Stomach (tissue), 9 donors: ENCODE measurements around the gene SLC6A11. TPM values are rescaled to one million over a fixed set of nuclear protein-coding genes. Genes with fewer than 3 reads are reported as not detected.

ENCODE experiments used
- DNase-seq, 2 donors: peaks; one replicate each; pipeline versions ENCODE4 v3.0.0 to v3.0.0-alpha.2; 2013 to 2019
- H3K27ac ChIP-seq, 5 donors: fragments of 200-600 bp in 4 of 5; sonication (generic) in 4 of 5; one replicate each; pipeline ENCODE4 v1.5.1; 2013 to 2019; ENCODE audit warnings: mild to moderate bottlenecking in 1 of 5, moderate library complexity in 1 of 5
- H3K27me3 ChIP-seq, 3 donors: fragments of 200-600 bp; sonication (generic); one replicate each; pipeline ENCODE4 v1.5.1; 2017 to 2019; ENCODE audit warnings: mixed run types in 1 of 3
- H3K36me3 ChIP-seq, 4 donors: fragments of 200-600 bp; sonication (generic); 1 replicate in 3 of 4; 2 replicates in 1 of 4; pipeline ENCODE4 v1.5.1; 2016 to 2019
- H3K4me1 ChIP-seq, 4 donors: fragments of 200-600 bp; sonication (generic); one replicate each; pipeline ENCODE4 v1.5.1; 2016 to 2019
- H3K4me3 ChIP-seq, 4 donors: fragments of 200-600 bp; sonication (generic) in 3 of 4; one replicate each; pipeline ENCODE4 v1.5.1; 2016 to 2019; ENCODE audit warnings: mild to moderate bottlenecking in 1 of 4
- H3K9me3 ChIP-seq, 4 donors: fragments of 200-600 bp; sonication (generic); one replicate each; pipeline ENCODE4 v1.5.1; 2016 to 2019
- EP300 ChIP-seq: sonication (generic); formaldehyde crosslinking; IDR thresholded peaks from one replicate; pipeline ENCODE4 v1.6.1; 2017; ENCODE audit warnings: antibody characterized with exemption
- POLR2A ChIP-seq, 4 donors: fragments of 450-650 bp; IDR thresholded peaks; one replicate each; pipeline ENCODE4 v1.6.1; 2016; ENCODE audit warnings: antibody characterized with exemption in 4 of 4, control low read depth in 2 of 4, mild to moderate bottlenecking in 1 of 4, moderate library complexity in 1 of 4
- POLR2AphosphoS5 ChIP-seq, 3 donors: sonication (generic); formaldehyde crosslinking; IDR thresholded peaks; one replicate each; pipeline ENCODE4 v1.6.1; 2016; ENCODE audit warnings: antibody characterized with exemption in 3 of 3
- WGBS, 5 donors: extraction: QIAGEN DNeasy Blood & Tissue Kit in 3 of 5; methylation state at CpG; one replicate each; pipeline versions ENCODE4 v1.1.5 to v1.1.7; 2013 to 2018; 5-methylcytosine and 5-hydroxymethylcytosine counted together
- intact Hi-C: fragments of 100-400 bp; cut with DNase I; formaldehyde crosslinking; loops from one replicate; pipeline ENCODE4 v1.15.1; 2023; ENCODE audit warnings: low total_unique reads
- polyA plus RNA-seq, 3 donors: library from polyadenylated mRNA; stranded (reverse); fragments of 200-250 nt; gene quantifications; one replicate each; pipeline ENCODE4 v1.2.3, GENCODE V29; 2013
- total RNA-seq, 5 donors: library from RNA; depleted of rRNA; stranded (reverse); fragments of >200 nt; gene quantifications; one replicate each; pipeline versions ENCODE4 v1.1.0 to v1.2.3, GENCODE V29; 2014 to 2016
- TF ChIP-seq, protein P1 (sequence below), 7 experiments: fragments of 450-650 bp in 4 of 7; fragments of 200-600 bp in 3 of 7; sonication (generic) in 3 of 7; IDR thresholded peaks; one replicate each; pipeline ENCODE4 v1.5.1; 2016 to 2019; ENCODE audit warnings: antibody characterized with exemption in 7 of 7, control low read depth in 2 of 7, mild to moderate bottlenecking in 1 of 7
- donor health status: healthy with polysubstance abuse.
- donor health status: Bipolar disorder and iron deficiency.
- donor health status: healthy.

SLC6A11 gene
- total and polyA plus RNA-seq, 8 donors, result 0.18 to 2.0 TPM; not detected in 6

GRCh38 chr3:10775259-10775658 lies 40.8 kb upstream of the SLC6A11 start:
- peaks cover 0 to 10% (median 0%) of the 10 kb centered on the region in 4 donors for H3K9me3 ChIP-seq
- H3K27ac ChIP-seq, result no peak overlapping the region
- WGBS, 5 donors, result 75 to 94% (median 81%) methylated on average over 8 of the region's 8 CpGs

DNA sequence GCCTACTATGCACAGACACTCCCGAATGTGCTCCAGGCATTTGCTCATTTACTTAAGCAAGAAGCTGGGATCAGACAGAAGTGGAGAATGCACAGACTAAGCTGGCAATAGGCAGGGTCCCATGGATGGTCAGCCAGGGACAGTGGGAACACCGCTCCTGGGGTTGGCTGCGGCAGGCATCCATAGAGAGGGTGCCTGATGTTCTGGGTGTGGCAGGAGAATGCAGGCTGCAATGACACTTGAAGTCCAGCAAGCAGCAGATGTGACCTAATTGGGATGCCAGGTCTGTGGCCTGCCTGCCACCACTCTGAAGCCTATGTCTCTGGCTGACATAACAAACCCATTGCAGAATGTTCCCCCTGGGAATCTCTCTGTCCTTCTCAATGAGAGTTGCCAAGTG lies 40.2 kb upstream of the SLC6A11 start:
- TF ChIP-seq POLR2AphosphoS5 (IDR thresholded peaks at IDR 0.05) (no peak), POLR2A (IDR thresholded peaks at IDR 0.05) (no peak), EP300 (no peak)
- TF ChIP-seq, protein P1, sequence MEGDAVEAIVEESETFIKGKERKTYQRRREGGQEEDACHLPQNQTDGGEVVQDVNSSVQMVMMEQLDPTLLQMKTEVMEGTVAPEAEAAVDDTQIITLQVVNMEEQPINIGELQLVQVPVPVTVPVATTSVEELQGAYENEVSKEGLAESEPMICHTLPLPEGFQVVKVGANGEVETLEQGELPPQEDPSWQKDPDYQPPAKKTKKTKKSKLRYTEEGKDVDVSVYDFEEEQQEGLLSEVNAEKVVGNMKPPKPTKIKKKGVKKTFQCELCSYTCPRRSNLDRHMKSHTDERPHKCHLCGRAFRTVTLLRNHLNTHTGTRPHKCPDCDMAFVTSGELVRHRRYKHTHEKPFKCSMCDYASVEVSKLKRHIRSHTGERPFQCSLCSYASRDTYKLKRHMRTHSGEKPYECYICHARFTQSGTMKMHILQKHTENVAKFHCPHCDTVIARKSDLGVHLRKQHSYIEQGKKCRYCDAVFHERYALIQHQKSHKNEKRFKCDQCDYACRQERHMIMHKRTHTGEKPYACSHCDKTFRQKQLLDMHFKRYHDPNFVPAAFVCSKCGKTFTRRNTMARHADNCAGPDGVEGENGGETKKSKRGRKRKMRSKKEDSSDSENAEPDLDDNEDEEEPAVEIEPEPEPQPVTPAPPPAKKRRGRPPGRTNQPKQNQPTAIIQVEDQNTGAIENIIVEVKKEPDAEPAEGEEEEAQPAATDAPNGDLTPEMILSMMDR (IDR thresholded peaks at IDR 0.05), result no peak
- no peak overlapping the region for H3K4me3 ChIP-seq

More at GRCh38 chr3:10775259-10775658, 40.8 kb upstream of the SLC6A11 start:
- DNase-seq, result no peak
- Histone ChIP-seq H3K4me1 (no peaks in the 10 kb centered on the region), H3K36me3 (no peaks in the 10 kb centered on the region), H3K4me3 (no peak overlapping the region), H3K27me3 (peaks cover 0 to 63% (median 18%) of the 10 kb centered on the region in 3 donors)
- intact Hi-C loops, result no loop called here
- no peak for TF ChIP-seq EP300
- TF ChIP-seq POLR2A (IDR thresholded peaks at IDR 0.05), result no peak
- TF ChIP-seq POLR2AphosphoS5 (IDR thresholded peaks at IDR 0.05), result no peak
- TF ChIP-seq, protein P1 (IDR thresholded peaks at IDR 0.05), result no peak

GRCh38 chr3:10777627-10778026 lies 38.4 kb upstream of the SLC6A11 start:
- no peak for DNase-seq
- intact Hi-C loops, result no loop called here
- no peak overlapping the region for H3K27ac ChIP-seq
- H3K4me1 ChIP-seq, result no peaks in the 10 kb centered on the region
- H3K4me3 ChIP-seq, result no peak overlapping the region
- H3K36me3 ChIP-seq, result no peaks in the 10 kb centered on the region
- H3K27me3 ChIP-seq, result peaks cover 0 to 45% (median 13%) of the 10 kb centered on the region in 3 donors
- no peak for TF ChIP-seq EP300
- no peak for TF ChIP-seq POLR2AphosphoS5 (IDR thresholded peaks at IDR 0.05)
- TF ChIP-seq, protein P1 (IDR thresholded peaks at IDR 0.05), result no peak
- TF ChIP-seq POLR2A (IDR thresholded peaks at IDR 0.05), result no peak
- peaks cover 0 to 10% (median 0%) of the 10 kb centered on the region in 4 donors for H3K9me3 ChIP-seq
- WGBS, 5 donors, result 54 to 72% (median 58%) methylated on average over 2 of the region's 2 CpGs

More for the DNA sequence above, 40.2 kb upstream of the SLC6A11 start:
- no peak overlapping the region for H3K27ac ChIP-seq
- peaks cover 0 to 10% (median 0%) of the 10 kb centered on the region in 4 donors for H3K9me3 ChIP-seq
- intact Hi-C loops, result no loop called here
- no peaks in the 10 kb centered on the region for H3K4me1 ChIP-seq
- 85 to 97% (median 86%) methylated on average over 3 of the region's 3 CpGs for WGBS, 5 donors
- no peak for DNase-seq
- H3K36me3 ChIP-seq, result no peaks in the 10 kb centered on the region
- peaks cover 0 to 63% (median 18%) of the 10 kb centered on the region in 3 donors for H3K27me3 ChIP-seq

DNA sequence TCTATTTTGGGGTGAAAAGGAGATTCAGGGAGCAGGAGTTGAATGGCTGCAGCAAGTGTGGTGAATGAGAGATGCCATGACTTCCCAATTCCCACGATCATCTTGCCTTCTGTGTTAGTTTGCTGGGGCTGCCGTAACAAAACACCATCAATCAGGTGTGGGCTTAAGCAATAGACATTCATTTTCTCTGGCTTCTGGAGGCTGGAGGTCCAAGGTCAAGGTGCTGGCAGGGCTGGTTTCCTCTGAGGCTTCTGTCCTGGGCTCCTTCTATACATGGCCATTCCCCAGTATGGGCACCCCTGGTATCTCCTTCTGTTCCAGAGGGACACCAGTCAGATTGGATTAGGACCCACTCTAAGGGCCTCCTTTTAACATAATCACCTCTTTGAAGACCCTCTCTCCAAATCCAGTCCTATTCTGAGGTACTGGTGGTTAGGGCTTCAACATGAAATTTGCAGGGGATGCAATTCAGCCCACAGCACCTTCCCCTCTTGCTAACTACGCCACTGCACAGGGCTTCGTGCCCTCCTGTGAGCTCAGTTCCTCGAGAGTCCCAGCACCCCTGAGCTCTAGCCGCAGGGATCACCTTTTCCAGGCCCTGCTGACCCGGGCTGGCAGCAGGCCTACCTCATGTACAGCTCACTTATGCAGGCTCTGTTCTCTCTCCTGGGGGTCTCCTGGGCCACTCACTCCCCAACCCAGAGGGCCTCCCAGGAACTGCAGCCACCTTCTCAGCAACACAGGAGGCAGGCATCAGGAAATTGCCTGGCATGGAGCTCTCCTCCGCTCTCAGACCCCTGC lies 37.3 kb upstream of the SLC6A11 start:
- intact Hi-C loops, result no loop called here
- Histone ChIP-seq H3K27me3 (peaks cover 0 to 36% (median 10%) of the 10 kb centered on the region in 3 donors), H3K9me3 (peaks cover 0 to under 1% (median 0%) of the 10 kb centered on the region in 4 donors), H3K4me3 (no peak overlapping the region), H3K36me3 (no peaks in the 10 kb centered on the region), H3K27ac (no peak overlapping the region), H3K4me1 (no peaks in the 10 kb centered on the region)
- no peak for TF ChIP-seq EP300
- no peak for TF ChIP-seq POLR2AphosphoS5 (IDR thresholded peaks at IDR 0.05)
- TF ChIP-seq POLR2A (IDR thresholded peaks at IDR 0.05), result no peak
- TF ChIP-seq, protein P1 (IDR thresholded peaks at IDR 0.05), result no peak
- 66 to 80% (median 75%) methylated on average over 8 of the region's 8 CpGs for WGBS, 5 donors
- DNase-seq, result no peak
